HG02943 (cell line): Measurements from ENCODE around the gene GCDH.
"Not testable (repeated sequence)": the region's sequence is repeated elsewhere in the genome, so short reads cannot be mapped to it uniquely, and the experiment has no call there.

Experiments used
- ATAC-seq: cut with Tn5 transposase; IDR thresholded peaks from one replicate; pipeline ENCODE4 v1.9.1; 2021; ENCODE audit warnings: mild to moderate bottlenecking, low read depth, moderate library complexity; ENCODE audit not compliant: unreplicated experiment

Gene GCDH

GRCh38 chr19:12896460-12896859, 5.5 kb downstream of the GCDH start:
- ATAC-seq = no peak

GRCh38 chr19:12899891-12900518, 9.0 kb downstream of the GCDH start:
- peak; percentile 77 for ATAC-seq

DNA sequence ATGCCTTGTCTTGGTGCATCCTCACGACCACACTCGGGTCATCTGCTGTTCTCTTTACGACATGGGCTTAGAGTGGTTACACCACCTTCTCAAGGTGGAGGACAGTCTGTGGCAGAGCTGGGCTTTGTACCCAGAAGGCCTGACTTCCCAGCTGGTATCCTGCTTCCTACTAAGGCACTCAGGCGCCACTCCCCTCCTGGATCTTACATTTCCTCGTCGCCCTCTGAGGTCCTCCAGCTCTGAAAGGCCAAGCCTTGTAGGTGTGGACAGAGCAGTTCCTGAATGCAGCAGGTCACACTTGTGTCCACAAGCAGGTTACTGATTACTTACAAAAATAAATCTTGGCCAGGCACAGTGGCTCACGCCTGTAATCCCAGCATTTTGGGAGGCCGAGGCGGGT, 16.2 kb downstream of the GCDH start:
- no peak for ATAC-seq

DNA sequence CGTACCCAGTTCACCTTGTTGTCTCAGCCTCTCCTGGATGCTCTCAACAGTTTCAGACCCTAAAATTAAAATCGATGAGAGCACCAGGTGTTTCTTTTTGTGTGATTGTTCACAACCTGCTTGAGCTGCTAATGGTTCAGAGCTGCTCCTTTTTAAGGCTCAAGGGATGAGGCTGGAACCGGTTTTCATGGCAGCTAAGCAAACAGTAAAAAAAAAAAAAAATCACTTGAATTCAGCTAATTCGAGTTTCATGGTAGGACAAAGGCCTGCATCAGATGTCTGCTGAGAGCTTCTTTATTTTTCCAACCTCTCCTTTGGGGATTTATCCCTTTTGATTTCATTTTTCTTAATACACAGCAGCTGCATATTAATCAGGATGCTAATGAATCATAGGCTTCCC, 21.6 kb downstream of the GCDH start:
- ATAC-seq = no peak

- ATAC-seq = no peak
These were observed 22.1 kb downstream of the GCDH start for GRCh38 chr19:12913011-12913561.

DNA sequence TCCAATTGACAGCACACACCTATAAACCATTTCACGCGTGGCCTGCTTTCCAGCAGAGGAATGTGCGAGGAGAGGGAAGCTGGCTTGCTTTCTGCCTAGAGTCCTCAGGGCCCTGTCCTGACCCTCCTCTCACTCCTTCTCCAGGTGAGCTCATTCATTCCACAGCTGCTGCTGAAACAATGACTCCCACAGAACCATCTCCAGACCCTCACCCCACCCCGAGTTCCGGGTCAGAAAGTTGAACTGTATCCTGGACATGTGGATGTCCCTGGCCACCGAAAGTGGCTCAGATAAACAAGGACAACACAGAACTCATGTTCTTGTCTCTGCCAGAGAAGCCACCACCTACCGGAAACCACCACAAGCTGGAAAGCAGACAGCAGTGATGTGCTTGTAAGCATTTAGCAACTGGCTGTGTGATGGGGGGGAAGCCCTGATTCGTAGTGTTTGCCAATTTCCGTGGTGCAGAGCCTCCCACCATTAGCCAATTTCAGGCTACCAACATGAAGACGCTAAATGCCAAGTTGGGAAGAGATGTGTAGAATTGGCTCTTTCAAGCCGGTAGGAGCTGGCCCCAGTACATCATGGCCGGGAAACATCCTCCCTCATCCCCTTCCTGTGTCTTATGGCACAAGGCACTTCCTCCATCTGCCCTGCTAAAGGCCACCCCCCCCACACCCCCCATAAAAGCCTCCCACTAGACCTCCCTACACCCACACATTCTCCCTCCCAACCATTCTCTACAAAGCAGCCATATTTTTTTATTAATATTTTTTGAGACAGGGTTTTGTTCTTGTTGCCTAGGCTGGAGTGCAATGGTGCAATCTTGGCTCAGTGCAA, 23.1 kb downstream of the GCDH start:
- ATAC-seq = no peak

GRCh38 chr19:12915860-12916259, 24.9 kb downstream of the GCDH start:
- not testable (repeated sequence) for ATAC-seq

DNA sequence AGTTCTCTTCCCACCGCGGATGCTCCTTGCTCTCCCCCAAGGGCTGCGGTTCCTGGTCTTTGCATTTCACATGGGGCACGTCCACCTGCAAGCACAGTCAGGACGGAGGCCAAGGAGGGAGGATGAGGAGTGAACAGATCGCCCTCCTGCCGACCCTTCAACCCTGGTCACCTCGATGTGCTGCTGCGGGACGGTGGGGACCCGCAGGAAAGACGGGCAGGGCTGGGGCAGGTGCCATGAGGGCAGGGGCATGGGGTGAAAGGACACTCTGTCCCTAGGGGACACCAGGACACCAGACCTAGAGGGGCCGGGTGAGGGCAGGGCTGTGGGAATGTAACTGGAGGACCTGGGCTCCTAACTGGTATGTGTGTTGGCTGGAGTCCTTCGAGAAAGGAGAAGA, 27.3 kb downstream of the GCDH start:
- no peak for ATAC-seq

GRCh38 chr19:12921047-12921446, 30.1 kb downstream of the GCDH start:
- ATAC-seq = no peak

DNA sequence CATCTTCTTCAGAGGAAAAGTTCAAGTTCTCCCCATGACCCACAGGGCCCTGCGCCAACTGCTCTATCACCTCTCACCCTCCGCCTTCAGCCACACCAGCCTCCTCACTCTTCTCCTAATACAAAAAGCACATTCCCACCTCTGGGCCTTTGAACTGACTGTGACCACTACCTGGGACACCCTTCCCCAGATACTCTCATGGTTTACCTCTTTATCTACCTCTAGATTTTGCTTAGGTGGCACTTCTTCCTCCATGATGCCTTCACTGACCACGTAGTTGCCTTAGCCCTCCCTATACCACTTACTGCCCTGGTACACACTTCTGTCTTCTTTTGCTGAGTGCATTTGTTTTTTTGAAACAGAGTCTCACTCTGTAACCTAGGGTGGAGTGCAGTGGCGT, 32.0 kb downstream of the GCDH start:
- no peak for ATAC-seq

DNA sequence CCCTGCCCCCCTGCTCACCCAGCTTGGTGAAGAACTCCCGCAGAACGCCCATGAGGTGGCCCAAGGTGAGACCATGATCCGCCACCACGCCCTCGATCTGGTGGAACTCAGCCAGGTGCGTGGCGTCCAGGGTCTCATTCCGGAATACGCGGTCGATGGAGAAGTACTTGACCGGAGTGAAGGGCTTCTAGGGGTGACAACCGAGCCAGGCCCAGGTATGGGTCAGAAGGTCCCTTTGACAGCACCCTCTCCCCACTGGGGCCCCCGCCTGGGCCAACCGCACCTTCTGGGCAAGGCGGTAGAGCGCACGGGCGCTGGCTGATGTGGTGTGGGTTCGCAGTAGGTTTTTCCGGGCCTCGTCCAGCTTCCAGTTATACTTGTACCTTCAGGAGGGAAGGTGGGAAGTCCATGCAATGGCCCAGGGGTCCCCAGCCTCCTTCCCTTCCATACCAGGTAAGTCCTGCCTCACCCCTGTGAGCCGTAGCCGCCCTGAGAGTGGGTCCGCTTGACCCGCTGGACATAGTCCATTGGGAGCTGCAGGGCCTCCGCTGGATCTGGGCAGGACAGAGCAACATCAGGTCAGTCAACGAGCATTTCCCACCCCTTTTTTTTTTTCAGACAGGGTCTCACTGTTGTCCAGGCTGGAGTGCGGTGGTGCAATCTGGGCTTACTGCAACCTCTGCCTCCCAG, 33.8 kb downstream of the GCDH start:
- ATAC-seq = no peak

DNA sequence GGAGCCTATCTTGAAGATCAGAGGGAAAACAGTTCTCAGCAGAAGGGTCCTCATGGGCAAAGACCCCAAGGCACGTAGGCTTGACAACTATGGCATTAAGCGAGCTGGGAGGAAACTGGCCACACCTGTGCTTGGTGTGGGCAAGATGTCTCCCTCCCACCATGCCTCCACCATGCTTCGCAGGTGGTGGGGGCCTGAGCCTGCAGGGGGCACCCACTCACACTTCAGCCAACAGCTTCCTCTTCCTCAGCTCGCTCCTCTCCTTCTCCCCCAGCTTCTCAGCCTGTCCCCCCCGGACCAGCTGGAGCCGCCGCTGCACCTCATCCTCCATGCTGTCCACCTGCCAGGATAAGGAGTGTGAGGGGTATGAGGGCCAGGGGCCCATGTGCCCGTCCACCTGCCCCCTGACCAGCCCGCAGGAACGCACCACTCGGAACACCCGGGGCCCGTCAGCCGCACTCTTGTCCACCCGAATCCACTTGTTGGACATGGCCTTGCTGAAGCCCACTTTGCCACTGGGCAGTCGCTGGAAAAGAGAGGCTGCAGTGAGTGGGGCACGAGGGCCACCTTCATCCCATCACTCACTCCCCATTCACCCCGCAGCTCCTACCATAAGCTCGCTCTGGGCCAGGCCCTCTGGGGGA, 39.2 kb downstream of the GCDH start:
- no peak for ATAC-seq

- no peak for ATAC-seq
These were observed 41.7 kb downstream of the GCDH start for GRCh38 chr19:12932392-12933286.

- ATAC-seq = peak; percentile 25
These were observed 42.5 kb downstream of the GCDH start, which contains the start of gene FARSA for GRCh38 chr19:12933287-12934072. FARSA (minus strand) TSS chr19:12933711; CDS start chr19:12933696, 15 bp downstream.

DNA sequence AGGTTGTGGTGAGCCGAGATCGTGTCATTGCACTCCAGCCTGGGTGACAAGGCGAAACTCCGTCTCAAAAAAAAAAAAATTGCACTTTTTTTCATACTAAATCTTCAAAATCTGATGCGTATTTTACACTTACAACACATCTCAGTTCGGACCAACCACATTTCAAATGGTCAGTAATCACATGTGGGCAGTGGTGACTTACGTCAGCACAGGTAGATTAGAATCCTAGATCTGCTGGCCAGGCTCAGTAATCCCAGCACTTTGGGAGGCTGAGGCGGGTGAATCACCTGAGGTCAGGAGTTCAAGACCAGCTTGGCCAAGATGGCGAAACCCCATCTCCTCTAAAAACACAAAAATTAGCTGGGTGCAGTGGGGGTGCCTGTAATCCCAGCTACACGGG, 44.1 kb downstream of the GCDH start:
- no peak for ATAC-seq

GRCh38 chr19:12936582-12936981, 45.6 kb downstream of the GCDH start:
- no peak for ATAC-seq

- no peak for ATAC-seq
These were observed 46.4 kb downstream of the GCDH start for GRCh38 chr19:12937093-12937926.
